HUES6 (cell line): ENCODE data around the gene GAS2L2.

Experiments used
- H3K27ac ChIP-seq: 2 replicates; pipeline ENCODE4 v1.7.0; 2013; ENCODE audit warnings: low read depth, mild to moderate bottlenecking, low read length, inconsistent platforms
- H3K27me3 ChIP-seq: 2 replicates; pipeline ENCODE4 v1.6.1; 2013; ENCODE audit warnings: low read length; ENCODE audit not compliant: control insufficient read depth, insufficient read depth
- H3K36me3 ChIP-seq: 2 replicates; pipeline ENCODE4 v1.6.1; 2013; ENCODE audit warnings: low read length; ENCODE audit not compliant: control insufficient read depth, insufficient read depth
- H3K4me1 ChIP-seq: 2 replicates; pipeline ENCODE4 v1.6.1; 2013; ENCODE audit warnings: low read length; ENCODE audit not compliant: control insufficient read depth, insufficient read depth
- H3K4me3 ChIP-seq: 2 replicates; pipeline ENCODE4 v1.5.1; 2013; ENCODE audit warnings: low read depth, low read length
- H3K9ac ChIP-seq: one replicate; pipeline ENCODE4 v1.6.1; 2013; ENCODE audit warnings: mild to moderate bottlenecking, low read length
- H3K9me3 ChIP-seq: 2 replicates; pipeline ENCODE4 v1.6.1; 2013; ENCODE audit warnings: low read depth, low read length; ENCODE audit not compliant: control insufficient read depth, insufficient read depth

The GAS2L2 gene

DNA sequence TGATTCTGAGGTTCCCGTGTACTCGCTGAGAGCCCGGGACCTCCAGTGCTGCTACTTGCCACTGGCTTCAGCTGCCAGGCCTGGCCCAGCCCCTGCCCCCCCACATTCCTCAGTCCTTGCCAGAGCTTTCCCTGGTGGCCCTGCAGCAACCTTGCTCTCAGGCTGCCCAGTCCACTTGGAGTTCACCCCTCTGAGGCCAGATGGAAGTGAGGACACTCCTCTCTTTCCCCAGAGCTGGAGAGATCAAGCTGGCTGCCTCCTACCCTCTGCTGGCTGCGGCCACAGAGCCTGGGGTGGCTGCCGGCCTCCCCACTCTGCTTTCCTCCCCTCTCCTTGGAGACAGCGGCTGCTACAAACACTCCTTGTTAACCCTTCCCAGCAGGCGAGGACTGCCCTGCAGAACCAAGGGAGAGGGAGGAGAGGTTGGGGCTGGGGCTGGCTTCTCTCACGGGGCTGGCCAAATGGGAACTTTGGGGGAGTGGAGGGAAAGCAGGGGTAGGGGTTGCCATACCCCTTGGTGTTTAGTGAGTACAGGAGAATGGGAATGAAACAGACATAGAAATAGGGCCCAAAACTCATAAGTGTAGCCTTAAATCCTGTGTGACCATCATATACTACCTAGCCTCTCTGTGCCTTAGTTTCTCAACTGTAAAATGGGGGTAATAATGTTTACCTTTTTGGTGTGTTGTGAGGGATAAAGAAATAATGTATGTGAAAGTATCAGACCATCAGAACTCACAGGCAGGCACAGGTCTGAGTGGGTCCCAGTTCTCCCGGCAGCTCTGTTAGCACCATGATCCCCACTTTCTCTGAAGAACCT lies at the start of gene GAS2L2:
GAS2L2 (minus strand) TSS at position 295 of the 820 bp plus-strand sequence. CDS start 389 bp downstream, outside the sequence.
- Histone ChIP-seq H3K36me3 (no peaks in the 10 kb centered on the region), H3K9me3 (no peaks in the 10 kb centered on the region), H3K4me1 (peaks cover 16% of the 10 kb centered on the region), H3K27me3 (peaks cover 30% of the 10 kb centered on the region), H3K4me3 (no peak within 1 kb of the TSS), H3K9ac (no peak within 1 kb of the TSS), H3K27ac (no peak within 1 kb of the TSS)

DNA sequence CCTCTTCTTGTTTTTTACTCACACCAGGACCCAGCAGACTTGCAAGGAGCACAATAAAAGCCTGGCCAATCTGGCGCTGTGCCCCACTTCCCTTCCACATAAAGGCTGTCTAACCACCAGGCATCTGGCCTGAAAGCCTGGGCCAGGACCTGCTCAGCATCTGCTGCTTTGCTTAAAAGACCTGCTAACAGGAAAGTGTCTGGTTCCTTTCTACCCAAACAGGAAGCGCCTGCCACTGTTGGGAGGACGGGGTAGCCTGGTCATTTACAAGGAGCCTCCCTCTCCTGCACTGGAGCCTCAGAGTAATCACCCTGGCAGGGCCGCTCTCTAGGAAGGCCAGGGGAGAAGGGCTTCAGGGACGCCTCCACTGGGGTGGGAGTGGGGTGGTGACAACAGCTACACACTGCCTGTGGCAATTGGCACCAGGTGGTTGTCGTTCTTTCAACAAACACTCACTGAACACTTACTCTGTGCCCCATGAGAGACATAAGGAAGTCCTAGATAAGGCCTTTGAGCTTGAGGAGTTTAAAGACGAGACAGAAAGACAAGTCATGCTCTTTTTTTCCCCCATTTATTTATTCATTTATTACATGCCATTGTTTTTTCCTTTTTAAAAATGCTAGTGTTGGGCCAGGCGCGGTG lies 48.7 kb upstream of the GAS2L2 start:
- Histone ChIP-seq H3K9me3 (no peaks in the 10 kb centered on the region), H3K4me3 (no peak overlapping the region), H3K36me3 (no peaks in the 10 kb centered on the region), H3K27me3 (peaks cover 29% of the 10 kb centered on the region), H3K4me1 (peaks cover 2% of the 10 kb centered on the region; the same call in 1 of the 2 replicates), H3K27ac (no peak overlapping the region), H3K9ac (no peak overlapping the region)

DNA sequence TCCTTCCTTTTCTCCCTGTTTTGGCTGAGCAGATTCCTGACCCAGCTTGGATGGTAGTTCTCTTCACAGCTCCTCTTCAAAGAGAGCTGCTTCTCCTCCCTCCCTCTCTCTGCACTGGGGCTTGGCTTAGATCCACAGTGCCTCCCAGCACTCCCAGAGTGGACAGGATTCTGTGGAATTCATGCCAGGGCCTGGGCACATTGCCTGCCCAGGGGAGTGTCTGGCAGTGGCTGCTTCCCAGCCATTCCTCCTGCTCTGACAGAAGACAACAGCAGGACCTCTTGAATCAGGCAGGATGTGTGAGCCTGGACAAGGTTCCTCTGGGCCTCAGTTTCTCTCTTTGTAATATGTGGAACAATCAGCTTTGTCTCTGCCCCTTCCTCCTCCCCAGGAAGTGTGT lies 46.9 kb upstream of the GAS2L2 start:
- no peak overlapping the region for H3K4me3 ChIP-seq
- no peaks in the 10 kb centered on the region for H3K36me3 ChIP-seq
- H3K4me1 ChIP-seq, result peaks cover 2% of the 10 kb centered on the region; the same call in 1 of the 2 replicates
- H3K9ac ChIP-seq, result no peak overlapping the region
- H3K27me3 ChIP-seq, result peaks cover 46% of the 10 kb centered on the region
- no peak overlapping the region for H3K27ac ChIP-seq
- H3K9me3 ChIP-seq, result no peaks in the 10 kb centered on the region

DNA sequence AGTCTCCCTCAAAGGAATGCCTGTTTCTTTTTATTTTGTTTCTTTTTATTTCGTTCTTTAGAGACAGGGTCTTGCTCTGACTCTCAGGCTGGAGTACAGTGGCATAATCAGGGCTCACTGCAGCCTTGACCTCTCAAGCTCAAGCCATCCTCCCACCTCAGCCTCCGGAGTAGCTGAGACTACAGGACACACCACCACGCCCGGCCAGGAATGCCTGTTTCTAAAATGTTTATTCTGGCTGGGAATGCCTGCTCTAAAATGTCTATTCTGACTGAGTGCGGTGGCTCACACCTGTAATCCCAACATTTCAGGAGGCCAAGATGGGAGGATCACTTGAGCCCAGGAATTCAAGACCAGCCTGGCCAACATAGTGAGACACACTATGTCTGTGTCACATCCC lies 44.9 kb upstream of the GAS2L2 start:
- Histone ChIP-seq H3K9me3 (no peaks in the 10 kb centered on the region), H3K9ac (no peak overlapping the region), H3K27me3 (peaks cover 67% of the 10 kb centered on the region), H3K4me1 (peaks cover 6% of the 10 kb centered on the region; the same call in 1 of the 2 replicates), H3K4me3 (no peak overlapping the region), H3K36me3 (no peaks in the 10 kb centered on the region), H3K27ac (no peak overlapping the region)

DNA sequence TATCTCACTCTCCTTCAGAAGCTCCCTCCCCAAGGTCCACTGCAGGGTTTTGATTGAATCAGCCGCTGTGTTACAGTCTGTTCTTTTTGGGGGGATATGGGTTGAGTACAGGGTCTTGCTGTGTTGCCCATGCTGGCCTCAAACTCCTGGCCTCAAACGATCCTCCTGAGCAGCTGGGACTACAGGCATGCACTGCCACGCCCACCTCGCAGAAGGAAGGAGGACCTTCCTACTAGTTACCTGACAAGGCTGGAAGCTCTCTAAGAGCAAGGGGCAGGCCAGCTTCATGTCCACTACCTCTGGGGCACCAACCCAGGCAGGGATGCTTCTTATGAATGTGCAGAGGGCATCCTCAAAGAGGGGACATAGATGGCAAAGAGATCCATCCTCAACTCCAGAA lies 44.3 kb upstream of the GAS2L2 start:
- no peak overlapping the region for H3K27ac ChIP-seq
- H3K9me3 ChIP-seq, result no peaks in the 10 kb centered on the region
- no peaks in the 10 kb centered on the region for H3K36me3 ChIP-seq
- no peak overlapping the region for H3K4me3 ChIP-seq
- H3K27me3 ChIP-seq, result peaks cover 72% of the 10 kb centered on the region
- no peak overlapping the region for H3K9ac ChIP-seq
- peaks cover 6% of the 10 kb centered on the region; the same call in 1 of the 2 replicates for H3K4me1 ChIP-seq

DNA sequence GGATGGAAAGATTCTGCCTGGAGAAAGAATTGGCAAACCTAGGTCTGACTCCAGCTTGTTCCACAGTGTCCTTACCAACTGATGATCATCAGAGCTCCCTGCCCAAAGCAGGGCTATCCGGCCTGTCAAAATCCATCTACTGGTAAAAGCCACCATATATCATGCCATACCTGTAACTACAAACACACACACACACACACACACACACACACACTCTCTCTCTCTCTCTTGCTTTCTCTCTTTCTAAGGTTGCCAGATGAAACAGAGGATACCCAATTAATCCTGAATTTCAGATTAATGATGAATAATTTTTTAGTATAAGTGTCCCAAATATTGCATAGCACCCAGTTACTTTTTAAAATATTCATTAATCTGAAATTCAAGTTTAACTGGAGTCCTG lies 43.9 kb upstream of the GAS2L2 start:
- no peak overlapping the region for H3K4me3 ChIP-seq
- H3K9ac ChIP-seq, result no peak overlapping the region
- H3K9me3 ChIP-seq, result no peaks in the 10 kb centered on the region
- H3K27ac ChIP-seq, result no peak overlapping the region
- peaks cover 6% of the 10 kb centered on the region; the same call in 1 of the 2 replicates for H3K4me1 ChIP-seq
- H3K36me3 ChIP-seq, result no peaks in the 10 kb centered on the region
- peaks cover 76% of the 10 kb centered on the region for H3K27me3 ChIP-seq

DNA sequence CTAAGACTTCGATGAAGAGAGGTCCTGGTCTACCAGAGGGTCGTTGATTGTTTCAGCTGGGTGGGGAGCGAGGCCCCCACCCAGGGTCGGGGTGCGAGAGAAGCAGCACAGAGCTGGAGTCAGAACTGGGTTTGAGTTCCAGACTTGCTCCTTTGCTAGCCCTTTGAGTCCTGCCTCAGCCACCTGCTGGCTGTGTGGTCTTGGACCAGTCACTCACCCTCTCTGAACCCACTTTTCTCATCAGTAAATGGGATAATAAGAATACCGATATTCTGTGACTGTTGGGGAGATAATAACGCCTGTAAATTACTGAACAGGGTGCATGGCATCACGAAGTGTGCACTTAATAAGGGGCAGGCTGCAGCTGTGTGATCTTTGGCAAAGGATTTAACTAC lies 42.8 kb upstream of the GAS2L2 start:
- Histone ChIP-seq H3K9me3 (no peaks in the 10 kb centered on the region), H3K36me3 (no peaks in the 10 kb centered on the region), H3K4me1 (peaks cover 4% of the 10 kb centered on the region; the same call in 1 of the 2 replicates), H3K27ac (no peak overlapping the region), H3K9ac (no peak overlapping the region), H3K27me3 (peaks cover 84% of the 10 kb centered on the region), H3K4me3 (peak overlapping the region; percentile 70)

DNA sequence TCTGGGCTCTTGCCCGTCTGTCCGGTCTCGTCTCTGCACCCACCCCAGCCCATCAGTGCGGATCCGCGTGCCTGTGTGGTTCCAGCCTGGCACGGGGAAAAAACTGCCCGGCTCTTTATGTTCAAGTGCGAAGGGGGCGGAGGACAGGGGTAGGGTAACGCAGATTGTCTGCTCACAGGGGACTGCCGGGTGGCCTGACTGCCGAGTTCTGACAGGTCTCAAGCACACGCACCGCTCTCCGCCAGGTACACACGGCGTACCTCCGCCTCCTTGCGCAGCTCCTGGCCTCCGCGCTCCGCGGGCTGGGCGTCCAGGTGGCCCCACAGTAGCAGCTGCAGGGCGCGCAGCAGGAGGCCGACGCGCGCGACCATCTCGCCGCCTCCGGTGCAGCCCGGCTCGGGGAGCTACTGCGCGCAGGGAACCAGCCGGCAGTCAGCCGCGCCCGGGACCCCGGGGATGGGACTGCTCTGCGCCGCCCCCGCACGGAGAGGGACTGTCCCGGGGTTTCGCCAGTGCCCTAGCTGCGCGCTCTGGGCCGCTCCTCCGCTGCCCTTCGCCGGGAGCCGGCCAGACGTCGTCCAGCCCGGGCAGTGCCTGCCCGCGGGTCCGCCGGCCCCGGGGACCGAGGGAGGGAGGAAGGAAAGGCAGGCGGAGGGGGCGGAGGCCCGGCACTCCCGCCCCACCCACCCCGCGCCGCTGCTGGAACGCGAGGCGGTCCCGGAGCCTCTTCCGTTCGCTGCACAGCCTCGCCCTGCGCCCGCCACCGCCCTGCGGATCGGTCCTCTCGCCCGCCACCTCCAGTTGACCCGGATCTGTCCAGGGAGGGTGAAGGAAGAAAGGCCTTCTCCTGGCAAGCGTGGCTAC lies 42.2 kb upstream of the GAS2L2 start, which contains the start of gene MMP28:
MMP28 (minus strand) TSS at position 635 of the 864 bp plus-strand sequence; CDS start at position 371, 264 bp downstream.
- no peak within 1 kb of the TSS for H3K9ac ChIP-seq
- peaks cover 83% of the 10 kb centered on the region for H3K27me3 ChIP-seq
- H3K4me3 ChIP-seq, result peak within 1 kb of the TSS; percentile 70
- no peak within 1 kb of the TSS for H3K27ac ChIP-seq
- H3K4me1 ChIP-seq, result peaks cover 4% of the 10 kb centered on the region; the same call in 1 of the 2 replicates
- H3K36me3 ChIP-seq, result no peaks in the 10 kb centered on the region
- H3K9me3 ChIP-seq, result no peaks in the 10 kb centered on the region

DNA sequence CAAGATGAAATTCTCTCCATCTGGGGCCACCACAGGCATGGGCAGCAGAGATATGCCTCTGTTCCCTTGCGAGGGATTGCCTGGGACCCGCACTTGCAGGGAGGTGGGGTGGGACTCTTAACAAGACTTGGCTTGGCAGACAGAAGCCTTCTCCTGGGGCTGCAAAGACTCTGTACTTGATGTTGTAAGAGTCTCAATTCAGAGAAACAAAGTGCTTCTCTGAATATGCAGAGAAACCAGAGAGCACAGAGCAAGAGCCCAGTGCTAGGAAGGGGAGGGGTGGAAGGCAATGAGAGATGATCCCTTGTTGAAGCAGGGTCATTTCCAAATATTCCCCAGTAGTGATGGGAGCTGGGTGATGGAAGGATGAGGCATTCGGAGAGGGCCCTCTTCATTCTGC lies 40.2 kb upstream of the GAS2L2 start:
- Histone ChIP-seq H3K27ac (no peak overlapping the region), H3K27me3 (peaks cover 79% of the 10 kb centered on the region)

DNA sequence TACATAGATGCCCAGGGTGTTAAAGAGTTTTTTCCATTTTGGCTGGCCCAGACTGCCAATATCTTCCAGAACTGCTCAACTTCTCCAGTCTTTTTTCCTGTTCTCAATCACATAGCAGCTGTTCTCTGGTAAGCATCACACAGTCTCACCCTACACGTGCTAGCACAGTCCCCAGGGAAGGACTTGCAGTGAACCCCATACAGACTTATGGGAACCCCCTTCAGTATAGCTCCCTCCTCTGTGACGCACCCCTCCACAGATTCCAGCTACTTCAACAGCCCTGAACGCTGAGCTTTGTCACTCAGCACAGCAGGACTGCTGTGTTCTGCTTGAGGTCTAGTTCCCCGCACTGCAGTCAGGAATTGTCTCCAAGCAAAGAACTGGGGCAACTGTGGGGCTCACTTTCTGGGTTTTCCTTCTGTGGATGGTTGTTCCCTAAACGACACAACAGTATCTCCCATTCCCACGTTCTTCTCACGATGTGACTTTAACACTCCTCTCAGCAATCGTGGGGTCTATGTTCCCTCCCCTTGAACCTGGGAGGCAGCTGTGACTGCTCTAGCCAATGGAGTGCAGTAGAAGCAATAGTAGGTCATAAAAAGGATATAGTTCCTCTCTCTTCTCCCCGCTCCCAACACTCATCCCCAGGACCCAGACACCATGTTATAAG lies 38.8 kb upstream of the GAS2L2 start:
- Histone ChIP-seq H3K27ac (no peak overlapping the region), H3K4me3 (no peak overlapping the region), H3K27me3 (peaks cover 66% of the 10 kb centered on the region), H3K9ac (no peak overlapping the region), H3K36me3 (no peaks in the 10 kb centered on the region), H3K9me3 (no peaks in the 10 kb centered on the region), H3K4me1 (peaks cover 4% of the 10 kb centered on the region; the same call in 1 of the 2 replicates)

More for the DNA sequence above, 40.2 kb upstream of the GAS2L2 start:
- Histone ChIP-seq H3K4me3 (no peak overlapping the region), H3K4me1 (peaks cover 4% of the 10 kb centered on the region; the same call in 1 of the 2 replicates), H3K9ac (no peak overlapping the region), H3K9me3 (no peaks in the 10 kb centered on the region), H3K36me3 (no peaks in the 10 kb centered on the region)
